ENCODE results near the gene UMAD1. TPM values are rescaled to one million over a fixed set of nuclear protein-coding genes. Genes with fewer than 3 reads are reported as not detected.

UMAD1 gene
- total and polyA plus RNA-seq, 2 of the 4 experiments (the other 2 are of a cell fraction) = 5.2 to 8.4 TPM

DNA sequence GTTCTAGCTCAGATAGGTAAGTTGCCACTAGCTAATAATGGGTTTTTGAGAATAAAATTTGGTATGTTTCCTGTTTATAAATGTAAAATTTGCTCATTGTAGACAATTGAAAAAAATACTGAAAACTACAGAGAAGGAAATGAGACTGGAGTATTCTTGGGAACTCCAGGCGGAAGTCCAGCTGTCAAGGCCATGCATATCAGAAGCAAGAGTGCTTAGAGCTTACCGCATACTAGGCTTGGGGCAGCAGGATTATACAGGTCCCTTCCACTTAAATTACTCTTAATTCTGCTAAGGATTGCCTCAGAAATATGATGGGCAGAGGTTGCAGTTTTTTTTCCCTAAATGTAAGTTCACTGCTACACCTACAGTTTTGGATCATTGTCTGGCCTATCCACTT lies 26.6 kb downstream of the UMAD1 start:
- Histone ChIP-seq H4K8ac (ENCODE audit: low read depth in 2 of 2, low read length in 2 of 2) (no peak overlapping the region), H3K18ac (ENCODE audit: low read depth, low read length) (no peak overlapping the region), H3K56ac (ENCODE audit: extremely low read depth, insufficient read depth, low read length) (no peak overlapping the region), H2BK5ac (ENCODE audit: low read depth, low read length, poor library complexity, severe bottlenecking) (no peak overlapping the region), H4K20me1 (ENCODE audit: insufficient read depth, low read length) (no peaks in the 10 kb centered on the region), H4K5ac (ENCODE audit: low read depth, low read length) (no peak overlapping the region), H3K4me2 (ENCODE audit: low read depth, low read length) (no peak overlapping the region), H3K9me1 (ENCODE audit: insufficient read depth, low read length) (no peaks in the 10 kb centered on the region), H3K4ac (ENCODE audit: low read depth, low read length) (no peak overlapping the region), H2AK9ac (replicated peaks; ENCODE audit: low read depth, low read length, poor library complexity) (no peak overlapping the region), H3K4me1 (ENCODE audit: control insufficient read depth, insufficient read depth, low read length) (no peaks in the 10 kb centered on the region), H2AFZ (replicated peaks; ENCODE audit: low read length, poor library complexity) (no peak overlapping the region), H4K91ac (ENCODE audit: insufficient read depth, low read depth, low read length) (no peak overlapping the region), H2BK120ac (ENCODE audit: low read depth, low read length) (no peak overlapping the region), H2BK15ac (ENCODE audit: low read depth, low read length) (no peak overlapping the region), H2BK20ac (ENCODE audit: low read depth, low read length) (no peak overlapping the region), H3K27me3 (ENCODE audit: control insufficient read depth, insufficient read depth, low read length) (no peaks in the 10 kb centered on the region), H3K79me1 (ENCODE audit: low read depth in 1 of 2, low read length in 2 of 2) (peaks cover 0 to 5% of the 10 kb centered on the region in 2 experiments; a peak in 2 of 4 replicates), H3K23ac (ENCODE audit: low read depth, low read length) (no peak overlapping the region), H2AK5ac (ENCODE audit: low read depth, low read length) (no peak overlapping the region), H3K4me3 (ENCODE audit: insufficient read depth, low read depth, low read length) (no peak overlapping the region), H3K9ac (ENCODE audit: low read depth, low read length) (no peak overlapping the region), H3K9me3 (ENCODE audit: control insufficient read depth, insufficient read depth, low read length) (no peaks in the 10 kb centered on the region), H3K36me3 (ENCODE audit: control insufficient read depth, insufficient read depth, low read length) (no peaks in the 10 kb centered on the region), H3K27ac (ENCODE audit: insufficient read depth, low read length) (no peak overlapping the region), H3K14ac (replicated peaks; ENCODE audit: low read depth, low read length) (no peak overlapping the region)
- ATAC-seq (ENCODE audit: low read depth) (no peak), DNase-seq (no peak)
- BruUV-seq (replicated peaks) = no TSS peak
- dilution Hi-C loops (cut with HindIII; ENCODE audit: low sequenced_read_pairs, unreplicated experiment) (no loop called here), in situ Hi-C loops (cut with MboI; ENCODE audit: low sequenced_read_pairs) (loop anchor here (25.0 kb wide), 1 partner anchor 545 kb away; no protein-coding TSS in a partner anchor), intact Hi-C loops (cut with micrococcal nuclease) (no loop called here)
- CTCF ChIA-PET = interaction anchor here (0.6 kb wide), 1 partner anchor 550 kb away, joined by 3 read pairs; no protein-coding TSS in a partner anchor
- no CpG with 5 or more reads among the region's 2 CpGs for WGBS, 2 experiments (ENCODE audit: extremely low coverage in 2 of 2, insufficient read length in 1 of 2)
- POLR2A ChIA-PET (ENCODE audit: unreplicated experiment) = interaction anchor here (0.7 to 0.8 kb wide), 2 partner anchors 8 to 246 kb away, joined by 3 read pairs; no protein-coding TSS in a partner anchor
- TF ChIP-seq MAFK (IDR thresholded peaks at IDR 0.05; ENCODE audit: low read depth, low read length) = no peak
- TF ChIP-seq, protein P1, sequence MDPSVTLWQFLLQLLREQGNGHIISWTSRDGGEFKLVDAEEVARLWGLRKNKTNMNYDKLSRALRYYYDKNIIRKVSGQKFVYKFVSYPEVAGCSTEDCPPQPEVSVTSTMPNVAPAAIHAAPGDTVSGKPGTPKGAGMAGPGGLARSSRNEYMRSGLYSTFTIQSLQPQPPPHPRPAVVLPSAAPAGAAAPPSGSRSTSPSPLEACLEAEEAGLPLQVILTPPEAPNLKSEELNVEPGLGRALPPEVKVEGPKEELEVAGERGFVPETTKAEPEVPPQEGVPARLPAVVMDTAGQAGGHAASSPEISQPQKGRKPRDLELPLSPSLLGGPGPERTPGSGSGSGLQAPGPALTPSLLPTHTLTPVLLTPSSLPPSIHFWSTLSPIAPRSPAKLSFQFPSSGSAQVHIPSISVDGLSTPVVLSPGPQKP (IDR thresholded peaks at IDR 0.05; ENCODE audit: borderline replicate concordance, low read depth, low read length) = no peak
- no peak for TF ChIP-seq MAZ (IDR thresholded peaks at IDR 0.05; ENCODE audit: borderline replicate concordance, low read depth, low read length)
- no peak for TF ChIP-seq POLR2A (IDR thresholded peaks at IDR 0.05; ENCODE audit: low read depth, low read length)
